HepG2 (cell line): ENCODE data around the gene PGP. TPM values are rescaled to one million over a fixed set of nuclear protein-coding genes. Genes with fewer than 3 reads are reported as not detected.

Experiments used
- ARID5B ChIP-seq: IDR thresholded peaks from 2 replicates; pipeline ENCODE4 v1.4.0; 2020; ENCODE audit warnings: mild to moderate bottlenecking, missing genetic modification reagents
- ATF1 ChIP-seq: IDR thresholded peaks from 2 replicates; pipeline ENCODE4 v1.6.1; 2016; ENCODE audit warnings: mild to moderate bottlenecking, control low read depth
- ELK4 ChIP-seq: sonication (generic); formaldehyde crosslinking; IDR thresholded peaks from 2 replicates; pipeline ENCODE4 v1.9.0; 2021; ENCODE audit warnings: missing genetic modification reagents, borderline replicate concordance
- JARID2 ChIP-seq: sonication (generic); formaldehyde crosslinking; IDR thresholded peaks from 2 replicates; pipeline ENCODE4 v1.8.1; 2023; ENCODE audit warnings: missing genetic modification reagents, inconsistent platforms; ENCODE audit not compliant: insufficient replicate concordance
- KMT2B ChIP-seq: IDR thresholded peaks from 2 replicates; pipeline ENCODE4 v1.6.1; 2016; ENCODE audit warnings: missing genetic modification reagents, missing compliant biosample characterization
- MAZ ChIP-seq, 2 experiments: sonication (generic) in 1 of 2; formaldehyde crosslinking in 1 of 2; IDR thresholded peaks; 2 replicates each; pipeline versions ENCODE4 v1.5.0 to v1.6.1; 2012 to 2020; ENCODE audit warnings: low read depth in 2 of 2, mild to moderate bottlenecking in 2 of 2, borderline replicate concordance in 1 of 2, improper control_type of control experiment in 1 of 2, low read length in 1 of 2, missing genetic modification reagents in 1 of 2, moderate library complexity in 1 of 2
- NFE2 ChIP-seq: sonication (generic); formaldehyde crosslinking; IDR thresholded peaks from 2 replicates; pipeline ENCODE4 v1.4.0; 2020; ENCODE audit warnings: missing genetic modification reagents
- NONO ChIP-seq, 2 experiments: fragments of 450-650 bp in 1 of 2; sonication (generic) in 1 of 2; formaldehyde crosslinking in 1 of 2; IDR thresholded peaks in 1 of 2; conservative IDR thresholded peaks in 1 of 2; 2 replicates each; pipeline versions ENCODE4 v1.6.1 to v1.8.0; 2017 to 2022; ENCODE audit warnings: mild to moderate bottlenecking in 1 of 2, missing genetic modification reagents in 1 of 2, moderate library complexity in 1 of 2
- PCBP1 ChIP-seq: fragments of 200-400 bp; formaldehyde crosslinking; IDR thresholded peaks from 2 replicates; pipeline ENCODE4 v1.6.1; 2017; ENCODE audit warnings: mild to moderate bottlenecking, low read depth, low read length, borderline replicate concordance
- PLRG1 ChIP-seq: fragments of 450-650 bp; conservative IDR thresholded peaks from 2 replicates; pipeline ENCODE4 v1.6.1; 2016
- PTBP1 ChIP-seq: fragments of 200-400 bp; formaldehyde crosslinking; IDR thresholded peaks from 2 replicates; pipeline ENCODE4 v1.6.1; 2018; ENCODE audit warnings: low read length, low read depth; ENCODE audit not compliant: poor library complexity, severe bottlenecking
- SMYD3 ChIP-seq: sonication (generic); formaldehyde crosslinking; IDR thresholded peaks from 2 replicates; pipeline ENCODE4 v1.8.1; 2023; ENCODE audit warnings: mild to moderate bottlenecking, missing genetic modification reagents
- STAG1 ChIP-seq: sonication (generic); formaldehyde crosslinking; IDR thresholded peaks from 2 replicates; pipeline ENCODE4 v1.4.0; 2020; ENCODE audit warnings: missing genetic modification reagents
- STAT5B ChIP-seq: sonication (generic); formaldehyde crosslinking; IDR thresholded peaks from 2 replicates; pipeline ENCODE4 v1.4.0; 2020; ENCODE audit warnings: missing genetic modification reagents
- ZBTB14 ChIP-seq: sonication (generic); formaldehyde crosslinking; IDR thresholded peaks from 2 replicates; pipeline ENCODE4 v1.4.0; 2020; ENCODE audit warnings: missing genetic modification reagents
- ZFP36 ChIP-seq: fragments of 150-350 bp; IDR thresholded peaks from 2 replicates; pipeline ENCODE4 v1.6.1; 2018; ENCODE audit warnings: borderline replicate concordance, low read length, low read depth; ENCODE audit not compliant: partially characterized antibody
- ZNF124 ChIP-seq: sonication (generic); formaldehyde crosslinking; IDR thresholded peaks from 2 replicates; pipeline ENCODE4 v1.4.0; 2020; ENCODE audit warnings: missing genetic modification reagents
- ZNF143 ChIP-seq: sonication (generic); formaldehyde crosslinking; IDR thresholded peaks from 2 replicates; pipeline ENCODE4 v1.4.0; 2020; ENCODE audit warnings: missing genetic modification reagents
- ZNF207 ChIP-seq: fragments of 450-650 bp; IDR thresholded peaks from 2 replicates; pipeline ENCODE4 v1.6.1; 2016; ENCODE audit warnings: antibody characterized with exemption, borderline replicate concordance
- ZNF234 ChIP-seq: sonication (generic); formaldehyde crosslinking; conservative IDR thresholded peaks from 2 replicates; pipeline ENCODE4 v1.5.1; 2020; ENCODE audit warnings: mild to moderate bottlenecking, missing genetic modification reagents
- ZNF619 ChIP-seq: sonication (generic); formaldehyde crosslinking; IDR thresholded peaks from 2 replicates; pipeline ENCODE4 v1.4.0; 2020; ENCODE audit warnings: mild to moderate bottlenecking, missing genetic modification reagents
- ZNF768 ChIP-seq: sonication (generic); formaldehyde crosslinking; IDR thresholded peaks from 2 replicates; pipeline ENCODE4 v1.4.0; 2020; ENCODE audit warnings: missing genetic modification reagents
- ZSCAN12 ChIP-seq: sonication (generic); formaldehyde crosslinking; IDR thresholded peaks from 2 replicates; pipeline ENCODE4 v1.9.0; 2021; ENCODE audit warnings: mild to moderate bottlenecking, missing genetic modification reagents
- ZZZ3 ChIP-seq: sonication (generic); formaldehyde crosslinking; IDR thresholded peaks from 2 replicates; pipeline ENCODE4 v1.4.0; 2020; ENCODE audit warnings: missing genetic modification reagents, mild to moderate bottlenecking, borderline replicate concordance
- polyA plus RNA-seq, 8 experiments: library from polyadenylated mRNA; depleted of rRNA in 3 of 8; stranded (reverse) in 7 of 8; unstranded in 1 of 8; fragments of >200 nt; fragmentation: Illumina TruSeq in 4 of 8; extraction: Trizol in 4 of 8; gene quantifications; 2 replicates each; pipeline versions ENCODE4 v1.2.1 to v1.2.3, GENCODE V29; 2011 to 2016; ENCODE audit warnings: low read depth in 4 of 8, missing spikeins in 1 of 8, mixed read lengths in 1 of 8; ENCODE audit not compliant: insufficient read depth in 1 of 8
- total RNA-seq, 5 experiments: library from RNA; depleted of rRNA; stranded (reverse); fragments of >200 nt; fragmentation: Illumina TruSeq; extraction: Trizol; gene quantifications; 2 replicates each; pipeline ENCODE4 v1.2.3, GENCODE V29; 2016; ENCODE audit warnings: low read depth in 1 of 5

The PGP gene
- total and polyA plus RNA-seq, 2 of the 13 experiments (the other 11 are each of a cell fraction or from before 2014, with no cell fraction given), result 7.3 to 18.3 TPM

- no peak for TF ChIP-seq ELK4 (CRISPR knock-in tag)
- 0 out of 2 replicates have a peak, but pooled peaks have one; percentile 51 for TF ChIP-seq ZSCAN12
- TF ChIP-seq PCBP1, result no peak
- TF ChIP-seq ZBTB14 (CRISPR knock-in tag), result no peak; the same call in 1 of the 2 replicates
- TF ChIP-seq ZZZ3, result peak; percentile 73
- TF ChIP-seq MAZ (IDR thresholded peaks at IDR 0.05; ENCODE audit: borderline replicate concordance, low read depth, low read length), result 0 out of 2 replicates have a peak, but pooled peaks have one; percentile 21
- peak; percentile 85 for TF ChIP-seq MAZ (CRISPR knock-in tag; IDR thresholded peaks at IDR 0.05; ENCODE audit: low read depth)
- no peak for TF ChIP-seq NFE2 (CRISPR knock-in tag)
- no peak for TF ChIP-seq ZNF619 (CRISPR knock-in tag)
- TF ChIP-seq NONO (IDR thresholded peaks at IDR 0.05), result no peak
- TF ChIP-seq NONO (CRISPR knock-in tag; conservative IDR thresholded peaks at IDR 0.05), result peak; percentile 89; the same call in 1 of the 2 replicates
- no peak for TF ChIP-seq STAT5B (CRISPR knock-in tag)
- TF ChIP-seq ATF1 (CRISPR knock-in tag), result no peak
- TF ChIP-seq SMYD3 (CRISPR knock-in tag), result no peak
- peak; percentile 71 for TF ChIP-seq JARID2 (CRISPR knock-in tag)
- no peak for TF ChIP-seq ZFP36
- TF ChIP-seq KMT2B (CRISPR knock-in tag), result peak; percentile 83
- peak; percentile 71 for TF ChIP-seq PTBP1
- peak; percentile 77; the same call in 1 of the 2 replicates for TF ChIP-seq ZNF768 (CRISPR knock-in tag)
- TF ChIP-seq PLRG1, result no peak
- TF ChIP-seq ARID5B (CRISPR knock-in tag), result peak; percentile 57
- no peak for TF ChIP-seq ZNF124
- no peak for TF ChIP-seq STAG1
- TF ChIP-seq ZNF234 (CRISPR knock-in tag), result no peak
- no peak for TF ChIP-seq ZNF207
- peak; percentile 49 for TF ChIP-seq ZNF143 (CRISPR knock-in tag)
Observed at GRCh38 chr16:2205104-2205966, 9.3 kb downstream of the PGP start, which contains the start of gene MLST8 (continued).
